Measurements from ENCODE around the gene ZNF451.

Gene ZNF451

DNA sequence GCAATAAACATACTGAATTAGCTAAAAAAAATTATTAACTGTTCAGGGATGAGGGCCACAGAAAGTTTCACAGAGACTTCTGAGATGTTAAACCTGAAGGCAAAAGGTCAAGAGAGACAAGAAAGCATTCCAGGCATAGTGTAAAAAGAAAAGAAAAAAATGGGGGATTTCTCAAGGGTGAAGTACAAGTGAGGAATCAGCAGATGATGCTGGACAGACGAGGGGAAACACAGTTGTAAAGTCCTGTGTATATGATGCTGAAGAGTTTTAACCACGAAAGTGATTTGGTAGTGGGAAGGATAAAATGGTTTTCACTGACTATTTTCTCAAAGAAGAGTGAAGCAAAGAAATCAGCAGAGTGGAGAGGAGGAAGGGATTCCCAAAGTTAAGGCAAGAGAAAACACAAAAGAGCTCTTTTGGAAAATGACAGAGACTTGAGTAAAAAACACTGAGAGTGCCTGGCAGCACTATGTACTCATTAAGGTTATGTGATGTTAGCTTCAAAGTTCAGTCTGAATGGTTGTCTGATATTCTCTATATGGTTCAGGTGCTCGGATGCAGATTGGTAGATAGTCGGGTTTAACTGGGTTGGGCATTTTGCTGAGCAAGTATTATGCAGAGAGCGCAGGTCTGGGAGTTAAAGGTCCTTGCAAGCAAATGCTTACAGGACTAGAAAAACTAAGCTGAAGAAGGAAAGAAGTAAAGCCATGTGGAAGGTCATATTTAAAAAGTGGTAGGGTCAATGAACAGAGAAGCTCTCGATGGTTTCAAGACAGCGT lies 115.8 kb downstream of the ZNF451 start:
- no peak for DNase-seq (ENCODE audit: low read depth in 2 of 2)

DNA sequence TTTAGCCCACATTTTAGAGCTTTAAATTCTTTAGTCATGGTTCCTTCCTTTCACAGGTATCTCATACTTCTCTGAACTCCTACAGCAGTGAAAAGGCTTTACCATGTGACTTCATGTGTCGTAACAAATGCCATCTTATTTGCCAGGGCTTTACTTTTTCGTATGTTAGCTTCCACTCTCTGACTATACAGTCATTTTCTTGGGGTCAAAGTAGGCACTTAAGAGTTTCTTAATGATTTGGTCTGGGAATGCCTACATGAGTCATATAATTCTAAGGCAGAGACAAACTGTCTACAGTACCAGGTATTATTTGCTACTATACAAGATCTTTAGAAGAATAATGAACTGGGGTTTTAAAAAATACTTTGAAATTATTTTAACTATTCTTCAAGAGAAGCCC lies 117.2 kb downstream of the ZNF451 start:
- no peak for DNase-seq (ENCODE audit: low read depth in 2 of 2)

DNA sequence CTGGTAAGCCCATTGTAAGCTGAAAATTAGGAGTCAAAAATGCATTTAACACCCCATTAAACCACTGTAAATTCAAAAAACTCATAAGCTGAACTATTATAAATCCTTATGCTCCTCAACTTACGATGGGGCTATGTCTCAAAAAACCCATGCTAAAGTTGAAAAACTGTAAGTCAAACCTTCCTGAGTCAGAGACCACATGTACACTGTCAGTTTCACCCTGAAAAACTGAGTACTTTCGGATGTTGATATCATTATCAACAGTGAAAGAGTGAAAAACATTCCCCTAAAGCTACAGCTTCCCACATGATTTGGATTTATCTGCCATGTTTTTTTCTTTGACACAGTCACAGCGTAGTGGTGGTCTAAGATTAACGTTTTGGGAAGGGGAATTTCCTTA lies 117.9 kb downstream of the ZNF451 start:
- no peak for DNase-seq (ENCODE audit: low read depth in 2 of 2)

DNA sequence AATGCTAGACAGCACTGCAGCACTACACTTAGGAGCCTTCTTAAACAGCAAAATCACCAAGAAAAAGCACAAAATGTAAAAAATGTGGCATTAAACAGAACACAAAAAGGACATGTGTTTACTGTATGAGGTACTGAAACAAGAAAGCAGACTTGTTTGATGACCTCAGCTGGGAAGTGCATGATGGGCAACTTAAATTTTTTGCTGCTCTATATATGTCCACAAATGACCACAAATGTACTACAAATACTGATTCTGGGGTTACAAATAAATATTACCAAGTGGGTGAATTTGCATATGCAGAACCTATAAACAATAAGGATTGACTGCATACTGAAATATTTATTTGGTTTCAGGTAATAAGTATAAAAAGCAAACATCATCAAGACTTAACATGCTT lies 119.0 kb downstream of the ZNF451 start:
- DNase-seq (ENCODE audit: low read depth in 2 of 2): no peak

DNA sequence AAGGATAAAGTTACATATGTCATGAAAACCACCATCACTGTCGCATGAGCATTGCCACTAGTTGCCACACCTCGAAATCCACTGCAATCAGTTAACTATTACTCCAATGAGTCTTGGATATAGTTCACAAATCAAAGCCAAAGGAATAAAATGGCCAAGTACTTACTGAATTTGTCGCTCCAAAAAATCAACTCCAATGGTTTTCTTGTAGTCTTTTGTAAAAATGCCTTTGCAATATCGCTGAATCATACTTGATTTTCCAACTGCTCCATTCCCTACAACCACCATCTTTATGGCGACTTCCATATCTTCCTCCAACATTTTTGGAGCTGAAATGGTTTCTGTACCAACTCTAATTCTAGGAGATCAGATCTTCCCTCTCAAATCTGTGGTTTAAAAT lies 120.1 kb downstream of the ZNF451 start:
- DNase-seq (ENCODE audit: low read depth in 2 of 2): no peak

DNA sequence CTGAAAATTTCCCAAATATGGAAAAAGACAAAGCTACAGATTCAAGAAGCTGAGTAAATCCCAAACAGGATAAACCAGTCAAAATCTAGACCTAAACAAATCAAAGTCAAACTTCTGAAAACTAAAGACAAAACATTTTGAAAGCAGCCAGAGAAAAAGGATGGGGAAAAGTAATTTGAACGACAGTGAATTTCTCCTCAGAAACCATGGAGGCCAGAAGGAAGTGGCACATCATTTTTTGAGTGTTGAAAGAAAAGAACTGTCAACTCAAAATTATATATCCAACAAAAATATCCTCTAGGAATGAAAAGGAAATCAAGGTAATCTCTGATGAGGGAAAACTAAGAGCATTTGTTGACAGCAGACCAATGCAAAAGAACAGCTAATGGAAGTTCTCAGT lies 125.3 kb downstream of the ZNF451 start:
- no peak for DNase-seq (ENCODE audit: low read depth in 2 of 2)

DNA sequence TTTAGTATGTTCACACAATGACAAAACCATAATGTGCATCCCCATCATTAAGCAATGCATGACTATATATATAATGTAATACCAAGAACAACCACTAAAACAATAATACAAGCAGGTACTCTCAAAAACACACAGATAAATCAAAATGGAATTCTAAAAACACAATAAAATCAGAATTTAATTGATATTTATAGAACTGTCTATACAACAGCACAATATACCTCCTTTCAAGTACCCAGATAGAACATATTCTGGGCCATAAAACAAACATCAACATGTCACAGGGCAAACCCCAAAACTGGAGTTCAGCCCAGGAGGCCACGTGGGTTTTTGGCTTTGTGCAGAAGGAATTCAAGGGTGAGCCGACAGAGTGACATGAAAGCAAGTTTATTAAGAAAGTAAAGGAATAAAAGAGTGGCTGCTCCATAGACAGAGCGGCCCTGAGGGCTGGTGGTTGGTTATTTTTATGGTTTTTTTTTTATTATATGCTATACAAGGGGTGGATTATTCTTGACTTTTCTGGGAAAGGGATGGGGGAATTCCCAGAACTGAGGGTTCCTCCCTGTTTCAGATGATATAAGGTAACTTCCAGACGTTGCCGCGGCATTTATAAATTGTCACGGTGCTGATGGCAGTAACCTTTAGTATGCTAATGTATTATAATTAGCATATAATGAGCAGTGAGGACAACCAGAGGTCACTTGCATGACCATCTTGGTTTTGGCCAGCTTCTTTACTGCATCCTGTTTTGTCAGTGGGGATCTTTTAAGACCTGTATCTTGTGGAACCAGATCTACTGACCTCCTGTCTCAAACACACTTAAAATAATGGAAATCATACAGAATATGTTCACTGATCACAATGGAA lies 126.5 kb downstream of the ZNF451 start:
- DNase-seq (ENCODE audit: low read depth in 2 of 2): no peak

DNA sequence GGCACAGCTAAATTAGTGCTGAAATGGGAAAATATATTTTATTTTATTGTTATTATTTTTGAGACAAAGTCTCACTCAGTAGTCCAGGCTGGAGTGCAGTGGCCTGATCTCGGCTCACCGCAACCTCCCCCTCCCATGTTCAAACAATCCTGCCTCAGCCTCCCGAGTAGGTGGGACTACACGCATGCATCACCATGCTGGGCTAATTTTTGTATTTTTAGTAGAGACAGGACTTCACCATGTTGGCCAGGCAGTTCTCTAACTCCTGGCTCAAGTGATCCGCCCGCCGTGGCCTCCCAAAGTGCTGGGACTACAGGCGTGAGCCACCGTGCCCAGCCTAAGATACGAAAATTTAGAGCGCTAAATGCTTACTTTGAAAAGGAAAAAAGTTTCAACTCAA lies 127.3 kb downstream of the ZNF451 start:
- no peak for DNase-seq (ENCODE audit: low read depth in 2 of 2)
